Epithelial cell of esophagus (primary cell): Measurements from ENCODE around the gene SPAG8.

Source experiments
- DNase-seq: peaks from one replicate; pipeline ENCODE4 v3.0.0; 2010; ENCODE audit warnings: low read depth
- H3K4me3 ChIP-seq: 2 replicates; pipeline ENCODE4 v1.5.1; 2011; ENCODE audit warnings: mild to moderate bottlenecking, low read length, control low read depth
- CTCF ChIP-seq: IDR thresholded peaks from 2 replicates; pipeline ENCODE4 v1.5.1; 2011; ENCODE audit warnings: low read depth, mild to moderate bottlenecking, low read length, control low read depth, inconsistent platforms; ENCODE audit not compliant: insufficient read depth; ENCODE audit errors: missing control alignments

The SPAG8 gene

GRCh38 chr9:35798658-35799374 lies 13.2 kb downstream of the SPAG8 start:
- no peak overlapping the region for H3K4me3 ChIP-seq
- no peak for TF ChIP-seq CTCF

GRCh38 chr9:35797311-35798109 lies 14.6 kb downstream of the SPAG8 start:
- no peak for DNase-seq
- TF ChIP-seq CTCF, result no peak
- no peak overlapping the region for H3K4me3 ChIP-seq

More at GRCh38 chr9:35798658-35799374, 13.2 kb downstream of the SPAG8 start:
- peak; percentile 99 for DNase-seq

- no peak for TF ChIP-seq CTCF
- no peak overlapping the region for H3K4me3 ChIP-seq
- DNase-seq, result peak; percentile 59
These were observed 16.4 kb downstream of the SPAG8 start for GRCh38 chr9:35795695-35796094.

- TF ChIP-seq CTCF, result no peak
- no peak for DNase-seq
- no peak overlapping the region for H3K4me3 ChIP-seq
These were observed 18.6 kb downstream of the SPAG8 start for GRCh38 chr9:35793461-35793860.

GRCh38 chr9:35792826-35793225 lies 19.2 kb downstream of the SPAG8 start:
- no peak for DNase-seq
- H3K4me3 ChIP-seq, result no peak overlapping the region
- TF ChIP-seq CTCF, result no peak

GRCh38 chr9:35792024-35792813 lies 19.8 kb downstream of the SPAG8 start:
- no peak overlapping the region for H3K4me3 ChIP-seq
- TF ChIP-seq CTCF, result no peak

More at GRCh38 chr9:35792024-35792813, 19.8 kb downstream of the SPAG8 start:
- no peak for DNase-seq
